Mesendoderm (in vitro differentiated cells): ENCODE data around the gene OR6C2.
"Not testable (repeated sequence)": the region's sequence is repeated elsewhere in the genome, so short reads cannot be mapped to it uniquely, and the experiment has no call there.

Source experiments
- DNase-seq: peaks from one replicate; pipeline ENCODE4 v3.0.0; 2013
- H2AK5ac ChIP-seq: 2 replicates; pipeline ENCODE4 v1.6.1; 2013; ENCODE audit warnings: low read length, inconsistent platforms
- H2BK120ac ChIP-seq: 2 replicates; pipeline ENCODE4 v1.6.1; 2013; ENCODE audit warnings: low read depth, mild to moderate bottlenecking, low read length, moderate library complexity, mixed read lengths
- H2BK15ac ChIP-seq: replicated peaks from 2 replicates; pipeline ENCODE4 v1.6.1; 2013; ENCODE audit warnings: low read depth, mild to moderate bottlenecking, moderate library complexity
- H2BK5ac ChIP-seq: 2 replicates; pipeline ENCODE4 v1.6.1; 2013; ENCODE audit warnings: low read length, inconsistent platforms
- H3K18ac ChIP-seq: 2 replicates; pipeline ENCODE4 v1.6.1; 2013; ENCODE audit warnings: mild to moderate bottlenecking, low read length, mixed read lengths
- H3K23ac ChIP-seq: one replicate; pipeline ENCODE4 v1.6.1; 2013; ENCODE audit warnings: low read length
- H3K27ac ChIP-seq: 2 replicates; pipeline ENCODE4 v1.5.1; 2013; ENCODE audit warnings: low read depth, mild to moderate bottlenecking, inconsistent platforms, low read length, moderate library complexity
- H3K27me3 ChIP-seq: 2 replicates; pipeline ENCODE4 v1.6.1; 2013; ENCODE audit warnings: low read length, control low read depth, mild to moderate bottlenecking, inconsistent platforms; ENCODE audit not compliant: insufficient read depth, poor library complexity
- H3K36me3 ChIP-seq: 2 replicates; pipeline ENCODE4 v1.6.1; 2013; ENCODE audit warnings: low read length, inconsistent platforms; ENCODE audit not compliant: control insufficient read depth, insufficient read depth
- H3K4ac ChIP-seq: one replicate; pipeline ENCODE4 v1.6.1; 2013; ENCODE audit warnings: low read depth, mild to moderate bottlenecking, low read length, moderate library complexity
- H3K4me1 ChIP-seq: 2 replicates; pipeline ENCODE4 v1.6.1; 2013; ENCODE audit warnings: low read depth, low read length, inconsistent platforms; ENCODE audit not compliant: control insufficient read depth
- H3K4me2 ChIP-seq: 2 replicates; pipeline ENCODE4 v1.6.1; 2013; ENCODE audit warnings: low read length
- H3K4me3 ChIP-seq: 2 replicates; pipeline ENCODE4 v1.5.1; 2013; ENCODE audit warnings: mild to moderate bottlenecking, low read length
- H3K56ac ChIP-seq: one replicate; pipeline ENCODE4 v1.6.1; 2013; ENCODE audit warnings: low read length
- H3K79me1 ChIP-seq: 2 replicates; pipeline ENCODE4 v1.6.1; 2013; ENCODE audit warnings: low read length, inconsistent platforms
- H3K79me2 ChIP-seq: 2 replicates; pipeline ENCODE4 v1.6.1; 2013; ENCODE audit warnings: mild to moderate bottlenecking, low read length; ENCODE audit not compliant: control insufficient read depth, insufficient read depth
- H3K9ac ChIP-seq: 2 replicates; pipeline ENCODE4 v1.6.1; 2013; ENCODE audit warnings: low read length, inconsistent platforms
- H4K5ac ChIP-seq: one replicate; pipeline ENCODE4 v1.6.1; 2013; ENCODE audit warnings: low read length
- H4K8ac ChIP-seq: one replicate; pipeline ENCODE4 v1.6.1; 2013; ENCODE audit warnings: low read depth, mild to moderate bottlenecking, control low read depth, low read length, moderate library complexity
- WGBS: extraction: QIAGEN DNeasy Blood & Tissue Kit; methylation state at CpG from one replicate; pipeline ENCODE4 v1.1.7; 2013; ENCODE audit warnings: low lambda C conversion rate, missing lambda C conversion rate; ENCODE audit not compliant: insufficient coverage; ENCODE audit errors: extremely low coverage; 5-methylcytosine and 5-hydroxymethylcytosine counted together

The OR6C2 gene

GRCh38 chr12:55464926-55465325 is 21.1 kb downstream of the OR6C2 start:
- H3K4ac ChIP-seq, H3K79me1 ChIP-seq, DNase-seq, H4K5ac ChIP-seq, H4K8ac ChIP-seq, H2BK15ac ChIP-seq, H3K4me1 ChIP-seq, H3K36me3 ChIP-seq, H3K9ac ChIP-seq, H2BK5ac ChIP-seq, H3K27ac ChIP-seq, H3K56ac ChIP-seq, H3K79me2 ChIP-seq, H3K27me3 ChIP-seq, H3K18ac ChIP-seq, H3K4me3 ChIP-seq, H3K23ac ChIP-seq, H3K4me2 ChIP-seq, H2BK120ac ChIP-seq, H2AK5ac ChIP-seq: not testable (repeated sequence)
- WGBS, result no CpG with 5 or more reads among the region's 1 CpG

GRCh38 chr12:55467836-55468235 is 24.0 kb downstream of the OR6C2 start:
- no peak overlapping the region for H3K56ac ChIP-seq

GRCh38 chr12:55469291-55469690 is 25.4 kb downstream of the OR6C2 start:
- H3K56ac ChIP-seq, result no peak overlapping the region
- H2BK120ac ChIP-seq, result no peak overlapping the region
- no peak overlapping the region for H4K5ac ChIP-seq
- H3K36me3 ChIP-seq, result no peaks in the 10 kb centered on the region
- no peak overlapping the region for H2BK5ac ChIP-seq
- no peak overlapping the region for H4K8ac ChIP-seq
- H3K27me3 ChIP-seq, result no peaks in the 10 kb centered on the region
- H2AK5ac ChIP-seq, result no peak overlapping the region
- no peak overlapping the region for H3K23ac ChIP-seq
- H2BK15ac ChIP-seq, result no peak overlapping the region
- no peak overlapping the region for H3K4me3 ChIP-seq
- no peaks in the 10 kb centered on the region for H3K79me1 ChIP-seq
- no CpG with 5 or more reads among the region's 2 CpGs for WGBS
- H3K79me2 ChIP-seq, result no peaks in the 10 kb centered on the region
- no peak overlapping the region for H3K9ac ChIP-seq
- H3K4ac ChIP-seq, result no peak overlapping the region
- no peak overlapping the region for H3K4me2 ChIP-seq
- H3K27ac ChIP-seq, result no peak overlapping the region
- no peak overlapping the region for H3K18ac ChIP-seq
- no peak for DNase-seq
- peaks cover 2% of the 10 kb centered on the region for H3K4me1 ChIP-seq

More at GRCh38 chr12:55467836-55468235, 24.0 kb downstream of the OR6C2 start:
- H3K9ac ChIP-seq, result no peak overlapping the region
- no peak overlapping the region for H3K4me3 ChIP-seq
- H2AK5ac ChIP-seq, result no peak overlapping the region
- no peaks in the 10 kb centered on the region for H3K79me2 ChIP-seq
- H3K27ac ChIP-seq, result no peak overlapping the region
- no peak overlapping the region for H2BK5ac ChIP-seq
- no CpG with 5 or more reads among the region's 2 CpGs for WGBS
- H4K5ac ChIP-seq, result no peak overlapping the region
- H4K8ac ChIP-seq, result no peak overlapping the region
- H3K4me2 ChIP-seq, result no peak overlapping the region
- H3K27me3 ChIP-seq, result no peaks in the 10 kb centered on the region
- H3K4me1 ChIP-seq, result peaks cover 2% of the 10 kb centered on the region
- H3K4ac ChIP-seq, result no peak overlapping the region
- no peak overlapping the region for H2BK15ac ChIP-seq
- H2BK120ac ChIP-seq, result no peak overlapping the region
- no peak for DNase-seq
- H3K79me1 ChIP-seq, result no peaks in the 10 kb centered on the region
- no peaks in the 10 kb centered on the region for H3K36me3 ChIP-seq
- H3K18ac ChIP-seq, result no peak overlapping the region
- no peak overlapping the region for H3K23ac ChIP-seq

GRCh38 chr12:55470088-55470829 is 26.4 kb downstream of the OR6C2 start, which contains the start of gene OR6C70:
TSS of gene OR6C70 (minus strand) at chr12:55470138. CDS start at chr12:55470138, 0 bp downstream.
- WGBS, result no CpG with 5 or more reads among the region's 3 CpGs
- H3K4me1 ChIP-seq, result peaks cover 2% of the 10 kb centered on the region

GRCh38 chr12:55472264-55472663 is 28.4 kb downstream of the OR6C2 start:
- no peak for DNase-seq

More at GRCh38 chr12:55470088-55470829, 26.4 kb downstream of the OR6C2 start, which contains the start of gene OR6C70:
- DNase-seq, result peak; percentile 48
- Histone ChIP-seq H3K56ac (no peak within 1 kb of the TSS), H3K36me3 (no peaks in the 10 kb centered on the region), H3K4ac (no peak within 1 kb of the TSS), H3K4me3 (no peak within 1 kb of the TSS), H2BK120ac (no peak within 1 kb of the TSS), H2BK15ac (no peak within 1 kb of the TSS), H3K79me1 (no peaks in the 10 kb centered on the region), H2AK5ac (no peak within 1 kb of the TSS), H4K5ac (no peak within 1 kb of the TSS), H3K9ac (no peak within 1 kb of the TSS), H3K27ac (no peak within 1 kb of the TSS), H3K4me2 (no peak within 1 kb of the TSS), H3K23ac (no peak within 1 kb of the TSS), H3K18ac (no peak within 1 kb of the TSS), H3K27me3 (no peaks in the 10 kb centered on the region), H2BK5ac (no peak within 1 kb of the TSS), H3K79me2 (no peaks in the 10 kb centered on the region), H4K8ac (no peak within 1 kb of the TSS)

GRCh38 chr12:55479136-55479535 is 35.3 kb downstream of the OR6C2 start:
- not testable (repeated sequence) for H3K79me2 ChIP-seq, H3K27ac ChIP-seq, H3K9ac ChIP-seq, H3K27me3 ChIP-seq, H3K4me1 ChIP-seq, H3K4me3 ChIP-seq, H3K36me3 ChIP-seq, H3K23ac ChIP-seq, H3K4me2 ChIP-seq, H4K5ac ChIP-seq, H3K18ac ChIP-seq, H3K56ac ChIP-seq, H4K8ac ChIP-seq, H3K79me1 ChIP-seq, H2AK5ac ChIP-seq, H2BK15ac ChIP-seq, H3K4ac ChIP-seq, H2BK120ac ChIP-seq, DNase-seq, H2BK5ac ChIP-seq
- WGBS, result no CpG with 5 or more reads among the region's 29 CpGs

More at GRCh38 chr12:55472264-55472663, 28.4 kb downstream of the OR6C2 start:
- no peak overlapping the region for H2BK120ac ChIP-seq
- H3K4ac ChIP-seq, result no peak overlapping the region
- no peaks in the 10 kb centered on the region for H3K79me2 ChIP-seq
- no peak overlapping the region for H2AK5ac ChIP-seq
- no peak overlapping the region for H2BK15ac ChIP-seq
- no peaks in the 10 kb centered on the region for H3K79me1 ChIP-seq
- peaks cover 2% of the 10 kb centered on the region for H3K4me1 ChIP-seq
- no peak overlapping the region for H3K4me2 ChIP-seq
- H3K18ac ChIP-seq, result no peak overlapping the region
- no peak overlapping the region for H3K4me3 ChIP-seq
- no peak overlapping the region for H2BK5ac ChIP-seq
- no peak overlapping the region for H3K23ac ChIP-seq
- no peak overlapping the region for H4K5ac ChIP-seq
- no peak overlapping the region for H4K8ac ChIP-seq
- H3K36me3 ChIP-seq, result no peaks in the 10 kb centered on the region
- no peak overlapping the region for H3K56ac ChIP-seq
- WGBS, result no CpG with 5 or more reads among the region's 1 CpG
- H3K9ac ChIP-seq, result no peak overlapping the region
- no peaks in the 10 kb centered on the region for H3K27me3 ChIP-seq
- H3K27ac ChIP-seq, result no peak overlapping the region
